OCI-LY1 (cell line): ENCODE data around the gene PI4KB.

Experiments used
- H2AFZ ChIP-seq: fragments of 200-600 bp; sonication (generic), shearing (Covaris generic); 2 replicates; pipeline ENCODE4 v1.6.0; 2014; ENCODE audit warnings: antibody characterized with exemption, mild to moderate bottlenecking, low read length
- H3F3A ChIP-seq: fragments of 200-600 bp; sonication (generic), shearing (Covaris generic); 2 replicates; pipeline ENCODE4 v1.6.0; 2014; ENCODE audit warnings: mild to moderate bottlenecking, antibody characterized with exemption, low read length, moderate library complexity; ENCODE audit not compliant: insufficient read depth
- H3K27ac ChIP-seq: fragments of 200-600 bp; sonication (generic); 2 replicates; pipeline ENCODE4 v1.5.1; 2014; ENCODE audit warnings: low read length, mixed run types, mild to moderate bottlenecking, low read depth; ENCODE audit not compliant: poor library complexity, severe bottlenecking
- H3K27me3 ChIP-seq: fragments of 200-600 bp; sonication (generic); 2 replicates; pipeline ENCODE4 v1.6.0; 2014; ENCODE audit warnings: antibody characterized with exemption, mild to moderate bottlenecking, low read length, moderate library complexity; ENCODE audit not compliant: insufficient read depth
- H3K36me3 ChIP-seq: fragments of 200-600 bp; sonication (generic); 2 replicates; pipeline ENCODE4 v1.6.1; 2014; ENCODE audit warnings: mild to moderate bottlenecking, antibody characterized with exemption, low read length, moderate library complexity, mixed read lengths; ENCODE audit not compliant: insufficient read depth
- H3K4me1 ChIP-seq: fragments of 200-600 bp; sonication (generic); 2 replicates; pipeline ENCODE4 v1.5.1; 2014; ENCODE audit warnings: mild to moderate bottlenecking, low read length, moderate library complexity; ENCODE audit not compliant: insufficient read depth, severe bottlenecking
- H3K4me2 ChIP-seq: fragments of 200-600 bp; sonication (generic), shearing (Covaris generic); 2 replicates; pipeline ENCODE4 v1.6.1; 2014; ENCODE audit warnings: low read length
- H3K4me3 ChIP-seq: fragments of 200-600 bp; sonication (generic); 2 replicates; pipeline ENCODE4 v1.5.1; 2014; ENCODE audit warnings: low read length, low read depth, mild to moderate bottlenecking, mixed read lengths; ENCODE audit not compliant: poor library complexity, severe bottlenecking
- H3K79me2 ChIP-seq: fragments of 200-600 bp; shearing (Covaris generic); 2 replicates; pipeline ENCODE4 v1.6.1; 2016; ENCODE audit warnings: mixed run types, low read length, mixed read lengths; ENCODE audit not compliant: insufficient read depth
- H3K9ac ChIP-seq: fragments of 200-600 bp; sonication (generic), shearing (Covaris generic); 2 replicates; pipeline ENCODE4 v1.6.1; 2014; ENCODE audit warnings: mild to moderate bottlenecking, low read length, mixed read lengths
- H3K9me2 ChIP-seq: fragments of 200-600 bp; sonication (generic), shearing (Covaris generic); 2 replicates; pipeline ENCODE4 v1.6.1; 2014; ENCODE audit warnings: low read depth, mild to moderate bottlenecking, low read length, mixed read lengths
- H3K9me3 ChIP-seq: fragments of 200-600 bp; shearing (Covaris generic); 2 replicates; pipeline ENCODE4 v1.6.1; 2014; ENCODE audit warnings: low read length, mixed read lengths
- H4K20me1 ChIP-seq: fragments of 200-600 bp; sonication (generic), shearing (Covaris generic); 2 replicates; pipeline ENCODE4 v1.6.0; 2016; ENCODE audit warnings: mild to moderate bottlenecking, low read length; ENCODE audit not compliant: insufficient read depth
- CTCF ChIP-seq: fragments of 200-600 bp; sonication (generic), shearing (Covaris generic); IDR thresholded peaks from 2 replicates; pipeline ENCODE4 v1.5.1; 2017; ENCODE audit warnings: mild to moderate bottlenecking, antibody characterized with exemption, low read length, moderate library complexity, mixed read lengths
- EZH2 ChIP-seq: fragments of 200-600 bp; sonication (generic), shearing (Covaris generic); IDR thresholded peaks from 2 replicates; pipeline ENCODE4 v1.8.0; 2017; ENCODE audit warnings: borderline replicate concordance, mixed run types, mild to moderate bottlenecking, antibody characterized with exemption, low read length, moderate library complexity, mixed read lengths

The PI4KB gene

GRCh38 chr1:151265446-151266236 is 61.6 kb downstream of the PI4KB start:
- Histone ChIP-seq H3K4me2 (no peak overlapping the region), H3K36me3 (peaks cover 73% of the 10 kb centered on the region), H3K27ac (no peak overlapping the region), H2AFZ (no peak overlapping the region), H3K79me2 (no peaks in the 10 kb centered on the region), H3K4me3 (no peak overlapping the region), H3K9me3 (no peaks in the 10 kb centered on the region), H3K9ac (no peak overlapping the region), H3F3A (no peaks in the 10 kb centered on the region), H3K4me1 (no peaks in the 10 kb centered on the region), H4K20me1 (no peaks in the 10 kb centered on the region), H3K27me3 (no peaks in the 10 kb centered on the region), H3K9me2 (no peaks in the 10 kb centered on the region)
- TF ChIP-seq CTCF (no peak), EZH2 (no peak)

GRCh38 chr1:151259351-151259750 is 67.9 kb downstream of the PI4KB start:
- H3K79me2 ChIP-seq: peaks cover 44% of the 10 kb centered on the region
- H3K27ac ChIP-seq: no peak overlapping the region
- H3K4me1 ChIP-seq: peaks cover 7% of the 10 kb centered on the region

GRCh38 chr1:151255381-151255780 is 71.8 kb downstream of the PI4KB start:
- Histone ChIP-seq H3F3A (no peaks in the 10 kb centered on the region; the same call in 1 of the 2 replicates), H3K9me3 (no peaks in the 10 kb centered on the region), H4K20me1 (no peaks in the 10 kb centered on the region), H3K4me1 (peaks cover 7% of the 10 kb centered on the region), H3K9ac (peak overlapping the region; percentile 88), H3K27ac (peak overlapping the region; percentile 42), H3K27me3 (no peaks in the 10 kb centered on the region), H3K9me2 (no peaks in the 10 kb centered on the region), H3K4me2 (peak overlapping the region; percentile 98), H3K36me3 (0 out of 2 replicates have a peak, but pooled peaks cover 10% of the 10 kb centered on the region), H2AFZ (no peak overlapping the region), H3K79me2 (peaks cover 44% of the 10 kb centered on the region), H3K4me3 (peak overlapping the region; percentile 89)
- TF ChIP-seq EZH2: no peak
- TF ChIP-seq CTCF: no peak

More at GRCh38 chr1:151259351-151259750, 67.9 kb downstream of the PI4KB start:
- Histone ChIP-seq H3K36me3 (peaks cover 32% of the 10 kb centered on the region), H3K9me2 (no peaks in the 10 kb centered on the region), H3K4me3 (no peak overlapping the region), H3K9ac (no peak overlapping the region), H2AFZ (no peak overlapping the region), H3K27me3 (no peaks in the 10 kb centered on the region), H4K20me1 (no peaks in the 10 kb centered on the region), H3K9me3 (no peaks in the 10 kb centered on the region), H3K4me2 (no peak overlapping the region), H3F3A (no peaks in the 10 kb centered on the region)
- TF ChIP-seq CTCF: no peak
- no peak for TF ChIP-seq EZH2
